Ishikawa (cell line): ENCODE measurements around the gene PALM3.

ENCODE experiments used
- CEBPB ChIP-seq: IDR thresholded peaks from 2 replicates; pipeline ENCODE4 v1.6.1; 2012
- CREB1 ChIP-seq: IDR thresholded peaks from 2 replicates; pipeline ENCODE4 v1.6.1; 2012; ENCODE audit warnings: low read depth
- EGR1 ChIP-seq: IDR thresholded peaks from 2 replicates; pipeline ENCODE4 v1.6.1; 2012
- EP300 ChIP-seq: IDR thresholded peaks from 2 replicates; pipeline ENCODE4 v1.6.1; 2012; ENCODE audit warnings: borderline replicate concordance
- FOXM1 ChIP-seq: IDR thresholded peaks from 2 replicates; pipeline ENCODE4 v1.6.1; 2012; ENCODE audit warnings: low read depth, borderline replicate concordance
- NFIC ChIP-seq: IDR thresholded peaks from 2 replicates; pipeline ENCODE4 v1.6.1; 2012
- RAD21 ChIP-seq: IDR thresholded peaks from 2 replicates; pipeline ENCODE4 v1.6.1; 2012; ENCODE audit warnings: low read depth
- TAF1 ChIP-seq: IDR thresholded peaks from 2 replicates; pipeline ENCODE4 v1.6.1; 2012; ENCODE audit warnings: low read depth, mild to moderate bottlenecking
- TCF12 ChIP-seq: IDR thresholded peaks from 2 replicates; pipeline ENCODE4 v1.6.1; 2012; ENCODE audit warnings: low read depth
- TEAD4 ChIP-seq: IDR thresholded peaks from 2 replicates; pipeline ENCODE4 v1.6.1; 2012
- YY1 ChIP-seq: IDR thresholded peaks from 2 replicates; pipeline ENCODE4 v1.6.1; 2012; ENCODE audit warnings: low read depth
- ZBTB7A ChIP-seq: IDR thresholded peaks from 2 replicates; pipeline ENCODE4 v1.6.1; 2012; ENCODE audit warnings: low read depth
- TF ChIP-seq, protein P1 (sequence below): IDR thresholded peaks from 2 replicates; pipeline ENCODE4 v1.6.1; 2012; ENCODE audit warnings: low read depth, mild to moderate bottlenecking
- TF ChIP-seq, protein P2 (sequence below): IDR thresholded peaks from 2 replicates; pipeline ENCODE4 v1.6.1; 2012
- TF ChIP-seq, protein P3 (sequence below): IDR thresholded peaks from 2 replicates; pipeline ENCODE4 v1.6.1; 2012

PALM3 gene

DNA sequence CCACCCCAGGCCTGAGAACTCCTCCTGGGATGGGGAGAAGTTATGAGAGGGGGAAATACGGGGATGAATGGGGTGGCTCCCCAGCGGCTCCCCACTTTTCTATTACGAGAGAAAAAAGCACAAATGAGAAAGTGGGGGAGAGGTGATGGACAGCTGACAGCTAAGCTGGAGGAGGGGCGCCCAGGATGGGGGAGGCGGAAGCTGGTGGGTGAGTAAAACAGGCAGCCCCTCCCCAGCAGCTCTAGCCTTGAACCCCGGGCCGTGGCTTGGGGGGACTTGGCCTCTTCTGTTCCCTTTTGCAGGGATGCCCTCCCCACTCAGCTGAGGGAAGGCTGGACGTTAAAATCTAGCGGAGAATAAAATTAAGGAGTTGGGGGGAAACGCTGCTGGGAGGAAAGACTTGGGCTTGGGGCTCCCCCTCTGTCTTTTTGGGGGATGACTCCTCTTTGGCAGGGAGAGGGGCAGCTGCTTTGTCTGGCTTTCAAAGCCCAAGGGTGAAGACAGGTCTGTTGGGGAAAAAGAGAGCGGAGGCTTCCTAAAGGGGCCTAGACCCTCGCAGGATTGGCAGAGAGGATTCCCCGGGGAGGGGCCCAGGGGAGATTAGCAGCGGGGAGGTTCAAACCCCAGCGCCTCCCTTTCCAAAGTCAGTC, 30.1 kb upstream of the PALM3 start:
- TF ChIP-seq, protein P1, sequence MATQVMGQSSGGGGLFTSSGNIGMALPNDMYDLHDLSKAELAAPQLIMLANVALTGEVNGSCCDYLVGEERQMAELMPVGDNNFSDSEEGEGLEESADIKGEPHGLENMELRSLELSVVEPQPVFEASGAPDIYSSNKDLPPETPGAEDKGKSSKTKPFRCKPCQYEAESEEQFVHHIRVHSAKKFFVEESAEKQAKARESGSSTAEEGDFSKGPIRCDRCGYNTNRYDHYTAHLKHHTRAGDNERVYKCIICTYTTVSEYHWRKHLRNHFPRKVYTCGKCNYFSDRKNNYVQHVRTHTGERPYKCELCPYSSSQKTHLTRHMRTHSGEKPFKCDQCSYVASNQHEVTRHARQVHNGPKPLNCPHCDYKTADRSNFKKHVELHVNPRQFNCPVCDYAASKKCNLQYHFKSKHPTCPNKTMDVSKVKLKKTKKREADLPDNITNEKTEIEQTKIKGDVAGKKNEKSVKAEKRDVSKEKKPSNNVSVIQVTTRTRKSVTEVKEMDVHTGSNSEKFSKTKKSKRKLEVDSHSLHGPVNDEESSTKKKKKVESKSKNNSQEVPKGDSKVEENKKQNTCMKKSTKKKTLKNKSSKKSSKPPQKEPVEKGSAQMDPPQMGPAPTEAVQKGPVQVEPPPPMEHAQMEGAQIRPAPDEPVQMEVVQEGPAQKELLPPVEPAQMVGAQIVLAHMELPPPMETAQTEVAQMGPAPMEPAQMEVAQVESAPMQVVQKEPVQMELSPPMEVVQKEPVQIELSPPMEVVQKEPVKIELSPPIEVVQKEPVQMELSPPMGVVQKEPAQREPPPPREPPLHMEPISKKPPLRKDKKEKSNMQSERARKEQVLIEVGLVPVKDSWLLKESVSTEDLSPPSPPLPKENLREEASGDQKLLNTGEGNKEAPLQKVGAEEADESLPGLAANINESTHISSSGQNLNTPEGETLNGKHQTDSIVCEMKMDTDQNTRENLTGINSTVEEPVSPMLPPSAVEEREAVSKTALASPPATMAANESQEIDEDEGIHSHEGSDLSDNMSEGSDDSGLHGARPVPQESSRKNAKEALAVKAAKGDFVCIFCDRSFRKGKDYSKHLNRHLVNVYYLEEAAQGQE = no peak
- TF ChIP-seq, protein P2, sequence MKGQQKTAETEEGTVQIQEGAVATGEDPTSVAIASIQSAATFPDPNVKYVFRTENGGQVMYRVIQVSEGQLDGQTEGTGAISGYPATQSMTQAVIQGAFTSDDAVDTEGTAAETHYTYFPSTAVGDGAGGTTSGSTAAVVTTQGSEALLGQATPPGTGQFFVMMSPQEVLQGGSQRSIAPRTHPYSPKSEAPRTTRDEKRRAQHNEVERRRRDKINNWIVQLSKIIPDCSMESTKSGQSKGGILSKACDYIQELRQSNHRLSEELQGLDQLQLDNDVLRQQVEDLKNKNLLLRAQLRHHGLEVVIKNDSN = no peak
- TF ChIP-seq ZBTB7A (no peak), TAF1 (no peak), FOXM1 (no peak), EP300 (no peak)
- TF ChIP-seq, protein P3, sequence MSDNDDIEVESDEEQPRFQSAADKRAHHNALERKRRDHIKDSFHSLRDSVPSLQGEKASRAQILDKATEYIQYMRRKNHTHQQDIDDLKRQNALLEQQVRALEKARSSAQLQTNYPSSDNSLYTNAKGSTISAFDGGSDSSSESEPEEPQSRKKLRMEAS = 0 out of 2 replicates have a peak, but pooled peaks have one; percentile 1

DNA sequence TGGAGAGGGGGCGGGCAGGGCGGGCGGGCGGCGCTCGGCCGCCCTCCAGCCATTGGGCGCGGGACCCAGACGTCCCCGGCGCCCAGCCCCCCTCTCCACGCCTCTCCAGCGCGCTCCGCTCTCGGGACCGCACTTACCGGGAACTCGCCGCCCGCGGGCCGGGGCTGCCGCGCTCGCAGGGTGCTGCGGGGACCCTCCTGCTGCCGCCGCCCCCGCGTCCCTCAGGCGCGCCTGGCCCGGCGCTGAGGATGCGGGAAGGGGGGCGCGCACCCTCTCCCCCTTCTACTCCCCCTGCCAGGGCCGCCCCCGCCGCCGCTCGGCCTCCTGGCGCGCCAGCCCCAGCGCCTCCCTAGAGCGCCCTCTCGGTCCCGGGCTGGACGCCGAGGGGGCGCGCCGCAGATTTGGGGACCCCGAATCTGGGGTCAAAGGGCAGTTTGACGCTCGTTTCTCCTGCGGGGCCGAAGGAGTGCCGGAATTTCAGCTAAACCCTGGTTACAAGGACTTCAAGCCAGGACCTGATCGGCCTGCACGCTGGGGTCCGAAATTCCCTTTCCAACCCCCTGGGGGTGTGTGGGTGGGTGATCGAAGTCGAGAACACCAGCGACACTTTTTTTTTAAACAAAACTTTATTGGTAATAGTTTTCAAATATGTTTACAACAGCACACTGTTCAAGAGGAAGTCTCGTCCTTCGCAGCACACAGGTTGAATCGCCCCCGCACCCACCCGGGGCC, 29.4 kb upstream of the PALM3 start:
- TF ChIP-seq CREB1 (no peak), CEBPB (no peak), NFIC (no peak; the same call in 1 of the 2 replicates), YY1 (0 out of 2 replicates have a peak, but pooled peaks have one; percentile 22), TCF12 (no peak), EGR1 (peak; percentile 65), TEAD4 (peak; percentile 24), ZBTB7A (peak; percentile 96)
- TF ChIP-seq, protein P3 = peak; percentile 28; the same call in 1 of the 2 replicates

DNA sequence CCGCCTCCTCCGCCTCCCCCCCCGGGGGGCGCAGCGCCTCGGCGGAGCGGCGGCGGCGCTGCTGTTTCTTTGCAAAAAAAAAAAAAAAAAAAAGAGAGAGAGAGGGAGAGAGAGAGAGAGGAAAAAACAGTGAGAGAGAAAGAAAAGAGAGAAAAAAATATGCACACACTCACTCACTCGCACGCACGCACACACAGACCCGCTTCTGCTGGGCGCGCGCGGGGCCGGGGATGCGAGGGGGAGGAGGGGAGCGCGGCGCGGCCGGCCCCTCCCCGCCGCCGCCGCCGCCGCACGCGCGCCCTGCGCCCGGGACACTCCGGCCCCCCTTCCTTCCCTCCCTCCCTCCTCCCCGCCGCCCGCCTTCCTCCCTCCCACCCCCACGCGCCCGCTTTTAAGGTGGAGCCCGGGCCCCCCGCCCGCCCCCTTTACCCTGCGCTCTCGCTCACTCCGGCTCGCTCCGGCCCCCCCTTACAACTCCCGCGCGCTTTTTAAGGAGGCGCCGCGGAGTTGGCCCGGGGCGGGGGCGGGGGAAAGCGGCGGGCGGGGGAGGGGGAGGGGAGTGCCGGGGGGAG, 28.7 kb upstream of the PALM3 start, which contains the start of gene SAMD1:
SAMD1 (minus strand) TSS at position 243 of the 572 bp plus-strand sequence.
- TF ChIP-seq NFIC (no peak), EGR1 (no peak), ZBTB7A (no peak), CREB1 (no peak), CEBPB (no peak), TEAD4 (no peak), YY1 (no peak), EP300 (no peak), FOXM1 (no peak), RAD21 (no peak), TAF1 (no peak)
- TF ChIP-seq, protein P1 = no peak
- TF ChIP-seq, protein P3 = no peak
- TF ChIP-seq, protein P2 = no peak

DNA sequence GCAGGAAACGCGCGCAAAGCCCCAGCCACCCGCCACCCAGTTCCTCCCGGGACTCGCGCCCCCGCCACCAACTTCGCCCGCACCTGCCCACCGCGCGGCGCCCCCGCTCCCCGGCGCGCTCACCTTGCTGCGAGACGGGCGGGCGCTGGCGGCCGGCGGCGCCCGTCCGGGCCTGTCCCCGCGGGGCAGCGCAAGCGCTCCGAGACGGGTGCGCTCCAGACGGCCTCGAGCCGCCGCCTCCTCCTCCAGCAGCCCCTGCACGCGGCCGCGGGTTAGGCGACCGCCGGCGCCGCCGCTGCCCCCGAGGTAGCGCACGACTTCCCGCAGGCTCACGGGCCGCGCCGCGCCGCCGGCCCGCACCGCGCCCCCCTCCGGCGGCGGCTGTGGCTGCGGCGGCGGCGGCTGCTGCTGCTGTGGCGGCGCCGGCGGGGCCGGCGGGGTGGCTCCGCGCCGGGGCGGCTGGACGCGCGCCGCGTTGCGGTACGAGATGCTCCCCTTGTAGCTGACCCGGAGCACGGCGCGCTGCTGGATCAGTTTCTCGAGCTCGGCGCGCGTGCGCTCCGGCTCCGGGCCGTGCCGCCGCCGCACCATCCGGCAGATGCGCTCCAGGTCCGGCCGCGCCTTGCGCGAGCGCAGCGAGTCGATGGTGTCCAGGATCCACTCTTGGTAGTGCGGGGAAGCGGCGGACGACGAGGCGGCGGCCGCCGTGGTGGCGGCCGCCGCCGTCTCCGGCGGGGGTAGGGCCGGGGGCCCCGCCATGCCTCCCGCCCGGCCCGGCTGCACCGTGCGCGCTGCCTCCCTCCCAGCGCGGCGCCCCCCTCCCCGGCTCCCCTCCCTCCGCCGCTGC, 28.0 kb upstream of the PALM3 start:
- TF ChIP-seq NFIC (no peak), FOXM1 (no peak), ZBTB7A (0 out of 2 replicates have a peak, but pooled peaks have one; percentile 41)

DNA sequence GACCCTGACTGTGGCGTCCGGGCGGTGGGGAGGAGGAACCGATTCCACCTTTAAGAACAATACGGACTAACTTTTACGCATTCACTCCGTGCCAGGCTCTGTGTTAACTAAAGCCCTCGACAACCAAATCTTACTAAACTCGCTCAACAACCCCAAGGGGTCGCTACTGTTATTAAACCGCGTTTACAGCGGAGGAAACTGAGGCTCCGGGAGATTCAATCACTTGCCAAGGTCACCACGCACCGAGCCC, 27.5 kb upstream of the PALM3 start:
- TF ChIP-seq FOXM1 (no peak), NFIC (no peak), CEBPB (no peak), YY1 (no peak), TCF12 (no peak), EGR1 (no peak), ZBTB7A (no peak), TEAD4 (no peak), EP300 (no peak), CREB1 (no peak)
- TF ChIP-seq, protein P3 = no peak
- TF ChIP-seq, protein P2 = no peak
- TF ChIP-seq, protein P1 = no peak
